A673 (cell line): ENCODE measurements around the gene HTR5A. TPM values are rescaled to one million over a fixed set of nuclear protein-coding genes. Genes with fewer than 3 reads are reported as not detected.

ENCODE experiments used
- BruUV-seq: library from RNA; stranded (reverse); fragments of 400-500 nt; replicated peaks from 2 replicates; lab custom pipeline; 2021; lab: Mats Ljungman, UMichigan
- CTCF ChIA-PET: fragments of 300-600 bp; sonication (Branson Sonifier 250); formaldehyde crosslinking; loops from one replicate; lab custom pipeline; 2022; ENCODE audit warnings: antibody characterized with exemption; lab: Charles Lee
- POLR2A ChIA-PET: fragments of 300-600 bp; sonication (Branson Sonifier 250); formaldehyde crosslinking; loops from one replicate; lab custom pipeline; 2022; ENCODE audit warnings: antibody characterized with exemption; ENCODE audit not compliant: low non-redundant PET; lab: Charles Lee
- DNase-seq: peaks from one replicate; pipeline ENCODE4 v3.0.0-alpha.2; 2015; ENCODE audit warnings: low spot score
- H3K27ac ChIP-seq: fragments of 200-600 bp; sonication (generic); 2 replicates; pipeline ENCODE4 v1.5.1; 2016; ENCODE audit warnings: mixed run types, low read depth, mild to moderate bottlenecking, mixed read lengths, antibody characterized with exemption, low read length; ENCODE audit not compliant: poor library complexity, severe bottlenecking
- H3K27me3 ChIP-seq: fragments of 200-600 bp; sonication (generic); replicated peaks from 2 replicates; pipeline ENCODE4 v1.6.1; 2017; ENCODE audit warnings: mixed run types, low read depth, mild to moderate bottlenecking, mixed read lengths, antibody characterized with exemption, low read length; ENCODE audit not compliant: insufficient read depth, poor library complexity
- H3K36me3 ChIP-seq: fragments of 200-600 bp; sonication (generic); 2 replicates; pipeline ENCODE4 v1.6.1; 2016; ENCODE audit warnings: mixed run types, mild to moderate bottlenecking, mixed read lengths, antibody characterized with exemption, low read length; ENCODE audit not compliant: insufficient read depth, poor library complexity, severe bottlenecking
- H3K4me1 ChIP-seq: fragments of 200-600 bp; sonication (generic); 2 replicates; pipeline ENCODE4 v1.6.1; 2017; ENCODE audit warnings: mixed run types, mild to moderate bottlenecking, mixed read lengths, antibody characterized with exemption, low read length; ENCODE audit not compliant: insufficient read depth, poor library complexity, severe bottlenecking
- H3K4me3 ChIP-seq: fragments of 200-600 bp; sonication (generic); 2 replicates; pipeline ENCODE4 v1.5.1; 2016; ENCODE audit warnings: low read depth, mixed run types, mild to moderate bottlenecking, mixed read lengths, low read length; ENCODE audit not compliant: poor library complexity, severe bottlenecking
- H3K9me3 ChIP-seq: fragments of 200-600 bp; sonication (generic); 2 replicates; pipeline ENCODE4 v1.6.1; 2016; ENCODE audit warnings: mixed run types, low read depth, mild to moderate bottlenecking, mixed read lengths, antibody characterized with exemption, low read length; ENCODE audit not compliant: poor library complexity, severe bottlenecking
- EZH2 ChIP-seq: fragments of 200-600 bp; sonication (generic); IDR thresholded peaks from 2 replicates; pipeline ENCODE4 v1.6.1; 2017; ENCODE audit warnings: borderline replicate concordance, low read depth, mild to moderate bottlenecking, mixed read lengths, antibody characterized with exemption, low read length; ENCODE audit not compliant: poor library complexity, severe bottlenecking
- intact Hi-C: fragments of 100-400 bp; cut with micrococcal nuclease; formaldehyde crosslinking; loops from one replicate; pipeline ENCODE4 v1.10.0; 2022; ENCODE audit not compliant: unreplicated experiment
- total RNA-seq: library from RNA; stranded (reverse); gene quantifications from 2 replicates; pipeline ENCODE4 v1.2.3, GENCODE V29; 2021
- TF ChIP-seq, protein P1 (sequence below): fragments of 300-800, 200-600 bp; sonication (generic); conservative IDR thresholded peaks from 2 replicates; pipeline ENCODE4 v1.5.1; 2017; ENCODE audit warnings: low read depth, mild to moderate bottlenecking, antibody characterized with exemption, low read length, moderate library complexity, mixed read lengths

The HTR5A gene
- total RNA-seq, 1 experiment from 2014 or later = not detected

GRCh38 chr7:155132431-155132830 lies 62.3 kb downstream of the HTR5A start:
- no peak for TF ChIP-seq EZH2
- TF ChIP-seq, protein P1, sequence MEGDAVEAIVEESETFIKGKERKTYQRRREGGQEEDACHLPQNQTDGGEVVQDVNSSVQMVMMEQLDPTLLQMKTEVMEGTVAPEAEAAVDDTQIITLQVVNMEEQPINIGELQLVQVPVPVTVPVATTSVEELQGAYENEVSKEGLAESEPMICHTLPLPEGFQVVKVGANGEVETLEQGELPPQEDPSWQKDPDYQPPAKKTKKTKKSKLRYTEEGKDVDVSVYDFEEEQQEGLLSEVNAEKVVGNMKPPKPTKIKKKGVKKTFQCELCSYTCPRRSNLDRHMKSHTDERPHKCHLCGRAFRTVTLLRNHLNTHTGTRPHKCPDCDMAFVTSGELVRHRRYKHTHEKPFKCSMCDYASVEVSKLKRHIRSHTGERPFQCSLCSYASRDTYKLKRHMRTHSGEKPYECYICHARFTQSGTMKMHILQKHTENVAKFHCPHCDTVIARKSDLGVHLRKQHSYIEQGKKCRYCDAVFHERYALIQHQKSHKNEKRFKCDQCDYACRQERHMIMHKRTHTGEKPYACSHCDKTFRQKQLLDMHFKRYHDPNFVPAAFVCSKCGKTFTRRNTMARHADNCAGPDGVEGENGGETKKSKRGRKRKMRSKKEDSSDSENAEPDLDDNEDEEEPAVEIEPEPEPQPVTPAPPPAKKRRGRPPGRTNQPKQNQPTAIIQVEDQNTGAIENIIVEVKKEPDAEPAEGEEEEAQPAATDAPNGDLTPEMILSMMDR = no peak
- no TSS peak for BruUV-seq
- Histone ChIP-seq H3K4me3 (no peak overlapping the region), H3K27me3 (peaks cover 6% of the 10 kb centered on the region), H3K9me3 (peaks cover 4% of the 10 kb centered on the region), H3K4me1 (no peaks in the 10 kb centered on the region), H3K36me3 (no peaks in the 10 kb centered on the region), H3K27ac (no peak overlapping the region)
- intact Hi-C loops = no loop called here
- DNase-seq = no peak
- ChIA-PET CTCF (no interaction called here), POLR2A (no interaction called here)

- no peaks in the 10 kb centered on the region for H3K36me3 ChIP-seq
- TF ChIP-seq, protein P1 = no peak
- no peak for TF ChIP-seq EZH2
- DNase-seq = no peak
- intact Hi-C loops = no loop called here
- no peak overlapping the region for H3K4me3 ChIP-seq
- POLR2A ChIA-PET = no interaction called here
- H3K4me1 ChIP-seq = no peaks in the 10 kb centered on the region
- no TSS peak for BruUV-seq
- no peak overlapping the region for H3K27ac ChIP-seq
- peaks cover 27% of the 10 kb centered on the region for H3K27me3 ChIP-seq
- H3K9me3 ChIP-seq = peaks cover 4% of the 10 kb centered on the region
- CTCF ChIA-PET = no interaction called here
Observed at GRCh38 chr7:155136619-155137243, 66.6 kb downstream of the HTR5A start.

Other genes with a start within 250 kb of the HTR5A start
- gene PAXIP1, start 67.2 kb upstream of the HTR5A start, total RNA-seq = 32.1 and 32.9 TPM in 2 replicates
- gene INSIG1, start 227.6 kb downstream of the HTR5A start, total RNA-seq = 51.8 and 53.4 TPM in 2 replicates